Measurements from ENCODE around the gene UNC5A. TPM values are rescaled to one million over a fixed set of nuclear protein-coding genes. Genes with fewer than 3 reads are reported as not detected.

Gene UNC5A
- total RNA-seq, 6 experiments from 2014 or later = not detected

- no peak for DNase-seq
- no peak overlapping the region for H3K27ac Mint-ChIP-seq
- peaks cover 5% of the 10 kb centered on the region for H3K9me3 Mint-ChIP-seq
- no peak for TF ChIP-seq CTCF (IDR thresholded peaks at IDR 0.05)
- H3K36me3 Mint-ChIP-seq (ENCODE audit: low read depth) = no peaks in the 10 kb centered on the region; the same call in 1 of the 2 replicates
- H3K27me3 Mint-ChIP-seq (ENCODE audit: insufficient read depth) = peaks cover 50% of the 10 kb centered on the region
- H3K4me3 Mint-ChIP-seq = no peak overlapping the region
- H3K4me1 Mint-ChIP-seq (ENCODE audit: low read depth) = no peaks in the 10 kb centered on the region; the same call in 1 of the 2 replicates
Observed at GRCh38 chr5:176769911-176770310, 40.4 kb upstream of the UNC5A start.

- no peak for DNase-seq
- no peak overlapping the region for H3K4me3 Mint-ChIP-seq
- no peak for TF ChIP-seq CTCF (IDR thresholded peaks at IDR 0.05)
- H3K9me3 Mint-ChIP-seq = peaks cover 5% of the 10 kb centered on the region
- H3K4me1 Mint-ChIP-seq (ENCODE audit: low read depth) = no peaks in the 10 kb centered on the region; the same call in 1 of the 2 replicates
- H3K36me3 Mint-ChIP-seq (ENCODE audit: low read depth) = no peaks in the 10 kb centered on the region; the same call in 1 of the 2 replicates
- peaks cover 53% of the 10 kb centered on the region for H3K27me3 Mint-ChIP-seq (ENCODE audit: insufficient read depth)
- no peak overlapping the region for H3K27ac Mint-ChIP-seq
Observed at GRCh38 chr5:176770431-176770830, 39.9 kb upstream of the UNC5A start.

GRCh38 chr5:176771102-176771845 is 39.1 kb upstream of the UNC5A start:
- no peak overlapping the region for H3K27ac Mint-ChIP-seq
- no peaks in the 10 kb centered on the region; the same call in 1 of the 2 replicates for H3K4me1 Mint-ChIP-seq (ENCODE audit: low read depth)
- TF ChIP-seq CTCF (IDR thresholded peaks at IDR 0.05) = no peak
- no peak overlapping the region for H3K4me3 Mint-ChIP-seq
- no peaks in the 10 kb centered on the region; the same call in 1 of the 2 replicates for H3K36me3 Mint-ChIP-seq (ENCODE audit: low read depth)
- no peak for DNase-seq
- H3K9me3 Mint-ChIP-seq = peaks cover 5% of the 10 kb centered on the region
- peaks cover 51% of the 10 kb centered on the region for H3K27me3 Mint-ChIP-seq (ENCODE audit: insufficient read depth)

- Mint-ChIP-seq H3K4me3 (no peak overlapping the region), H3K9me3 (peaks cover 5% of the 10 kb centered on the region), H3K36me3 (ENCODE audit: low read depth) (no peaks in the 10 kb centered on the region; the same call in 1 of the 2 replicates), H3K27ac (no peak overlapping the region), H3K4me1 (ENCODE audit: low read depth) (no peaks in the 10 kb centered on the region; the same call in 1 of the 2 replicates), H3K27me3 (ENCODE audit: insufficient read depth) (peaks cover 49% of the 10 kb centered on the region)
- TF ChIP-seq CTCF (IDR thresholded peaks at IDR 0.05) = no peak
- DNase-seq = no peak
Observed at GRCh38 chr5:176772271-176773210, 37.8 kb upstream of the UNC5A start.

- H3K4me3 Mint-ChIP-seq = no peak overlapping the region
- no peaks in the 10 kb centered on the region; the same call in 1 of the 2 replicates for H3K36me3 Mint-ChIP-seq (ENCODE audit: low read depth)
- peaks cover 5% of the 10 kb centered on the region for H3K9me3 Mint-ChIP-seq
- H3K27ac Mint-ChIP-seq = no peak overlapping the region
- no peak for DNase-seq
- no peak for TF ChIP-seq CTCF (IDR thresholded peaks at IDR 0.05)
- H3K27me3 Mint-ChIP-seq (ENCODE audit: insufficient read depth) = peaks cover 48% of the 10 kb centered on the region
- no peaks in the 10 kb centered on the region; the same call in 1 of the 2 replicates for H3K4me1 Mint-ChIP-seq (ENCODE audit: low read depth)
Observed at GRCh38 chr5:176773408-176774035, 36.8 kb upstream of the UNC5A start.

Data from HFFc6 (cell line).